ENCODE results near the gene PARP3.

The PARP3 gene

DNA sequence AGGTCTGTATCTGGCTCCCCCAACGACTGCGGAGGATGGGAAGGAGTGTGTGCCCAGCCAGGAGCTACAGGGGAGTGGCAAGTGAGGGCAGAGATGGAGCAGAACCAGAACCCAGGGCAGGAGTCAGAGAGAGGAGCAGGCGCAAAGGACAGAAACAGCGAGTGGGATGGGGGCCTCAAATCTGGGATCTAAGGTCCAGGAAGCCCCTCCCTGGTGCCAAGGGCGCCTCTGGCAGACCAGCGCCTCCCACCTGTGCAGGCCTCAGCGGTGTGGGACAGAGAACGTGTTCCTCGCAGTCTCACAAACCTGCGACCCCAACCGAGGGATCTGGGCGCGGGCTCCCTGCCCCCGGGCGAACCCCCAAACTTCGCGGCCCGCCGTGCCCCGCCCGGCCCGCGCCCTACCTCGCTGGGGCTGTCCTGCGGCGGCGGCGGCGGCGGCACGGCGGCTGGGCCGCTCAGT lies 24.8 kb downstream of the PARP3 start:
- DNase-seq (ENCODE audit: low read depth): no peak

DNA sequence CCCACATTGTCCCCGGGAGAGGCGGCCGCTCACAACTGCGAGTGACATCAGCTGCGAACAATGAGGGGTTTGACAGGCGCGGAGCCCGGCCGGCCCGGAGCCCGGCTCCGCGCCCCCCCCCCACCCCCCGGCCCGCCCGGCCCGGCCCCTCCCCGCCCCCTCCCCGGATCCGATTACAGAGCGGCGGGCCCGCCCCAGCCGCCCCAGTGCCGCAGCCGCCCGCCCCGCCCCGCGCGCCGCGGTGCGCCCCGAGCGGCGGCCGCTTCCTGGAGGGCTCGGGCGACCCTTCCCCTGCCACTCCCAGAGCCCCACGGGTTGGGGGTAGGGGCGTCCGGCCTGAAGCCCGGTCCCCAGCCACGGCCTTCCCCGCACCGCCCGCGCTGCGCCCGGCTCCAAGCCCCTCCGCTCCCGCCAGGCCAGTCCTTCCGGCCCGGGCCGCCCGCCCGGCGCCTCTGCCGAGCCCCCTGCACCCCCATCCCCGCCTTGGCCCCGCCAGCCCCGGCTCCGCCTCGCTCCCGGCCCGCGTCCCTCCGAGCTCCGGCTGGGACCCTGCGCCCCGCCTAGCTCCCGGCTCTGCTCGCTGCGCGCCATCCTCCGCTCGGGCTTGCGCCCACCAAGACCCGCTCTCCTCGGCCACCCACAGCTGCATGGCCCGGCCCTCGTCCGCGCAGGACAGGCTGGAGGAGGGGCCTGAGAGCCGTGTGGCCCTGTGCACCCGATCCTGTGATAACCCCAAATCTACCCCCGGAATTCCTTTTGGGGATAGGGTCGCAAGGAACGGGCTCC lies 25.4 kb downstream of the PARP3 start, which contains the start of gene PCBP4:
Gene PCBP4, minus strand, starts transcription at position 71 of the 786 bp plus-strand sequence. CDS start 6,214 bp downstream, outside the sequence.
- DNase-seq (ENCODE audit: low read depth): peak; percentile 30

DNA sequence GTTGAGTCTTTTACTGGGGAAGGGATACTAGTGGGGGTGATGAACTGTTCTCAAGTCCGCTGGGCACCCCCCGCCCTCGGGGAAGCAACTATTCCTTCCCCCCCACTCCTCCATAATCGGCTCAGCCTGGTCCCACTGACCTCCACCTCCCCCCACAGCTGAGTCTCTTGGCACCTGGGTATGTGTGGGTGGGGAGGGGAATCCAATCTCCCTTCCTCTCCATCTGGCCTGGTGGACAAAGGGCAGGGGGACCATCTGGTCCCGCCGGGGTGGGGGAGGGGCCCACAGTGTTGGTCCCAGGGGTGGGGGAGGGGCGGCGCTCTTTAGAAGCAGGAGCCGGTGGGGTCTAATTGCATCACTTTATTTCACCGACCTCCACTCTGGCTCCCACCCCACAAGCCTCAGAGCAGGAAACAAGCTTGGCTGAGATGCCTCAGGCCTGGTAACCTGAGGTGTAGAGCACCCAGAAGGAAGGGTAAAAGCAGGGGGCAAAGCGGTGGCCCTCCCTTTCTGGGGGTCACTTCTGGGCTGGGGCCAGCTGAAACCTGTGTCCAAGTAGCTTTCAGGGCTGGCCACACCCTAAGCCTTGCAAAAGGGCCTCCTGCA lies 26.1 kb downstream of the PARP3 start:
- no peak for DNase-seq (ENCODE audit: low read depth)

DNA sequence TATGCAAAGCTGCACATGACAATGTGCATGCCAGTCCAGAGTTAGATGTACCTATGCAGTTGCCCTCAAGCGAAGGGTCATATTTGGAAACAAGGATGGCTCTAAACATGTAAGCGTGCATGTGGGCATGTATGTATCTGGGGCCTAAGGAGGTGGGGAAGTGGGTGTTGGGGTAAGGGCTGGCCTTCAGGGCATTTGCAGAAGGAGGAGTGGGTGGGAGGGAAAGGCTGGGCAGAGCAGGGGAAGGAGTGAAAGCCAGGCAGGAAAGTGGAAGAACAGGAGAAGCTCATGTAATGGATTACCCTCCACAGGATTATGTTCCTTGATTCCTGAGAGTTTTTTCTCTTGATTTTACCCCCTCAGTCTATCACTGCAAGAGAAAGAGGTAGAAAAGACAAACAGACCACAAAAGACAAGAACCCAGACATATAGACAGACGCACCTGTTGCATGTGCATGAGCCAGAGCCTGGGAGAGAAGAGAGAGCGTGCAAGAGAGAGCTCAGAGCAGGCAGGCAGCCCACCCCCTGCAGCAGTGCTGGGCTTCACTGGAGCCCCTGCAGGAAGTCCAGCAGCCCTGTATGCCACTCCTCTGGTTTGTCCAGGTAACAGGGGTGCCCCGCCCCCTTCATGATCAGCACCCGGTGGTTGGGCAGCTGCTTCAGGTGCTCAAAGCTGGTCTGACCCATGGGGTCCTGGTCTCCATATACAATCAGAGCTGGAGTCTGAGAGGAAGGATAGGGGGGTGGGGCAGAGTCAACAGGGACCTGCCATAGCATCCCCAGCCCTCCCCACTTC lies 26.9 kb downstream of the PARP3 start:
- no peak for DNase-seq (ENCODE audit: low read depth)

DNA sequence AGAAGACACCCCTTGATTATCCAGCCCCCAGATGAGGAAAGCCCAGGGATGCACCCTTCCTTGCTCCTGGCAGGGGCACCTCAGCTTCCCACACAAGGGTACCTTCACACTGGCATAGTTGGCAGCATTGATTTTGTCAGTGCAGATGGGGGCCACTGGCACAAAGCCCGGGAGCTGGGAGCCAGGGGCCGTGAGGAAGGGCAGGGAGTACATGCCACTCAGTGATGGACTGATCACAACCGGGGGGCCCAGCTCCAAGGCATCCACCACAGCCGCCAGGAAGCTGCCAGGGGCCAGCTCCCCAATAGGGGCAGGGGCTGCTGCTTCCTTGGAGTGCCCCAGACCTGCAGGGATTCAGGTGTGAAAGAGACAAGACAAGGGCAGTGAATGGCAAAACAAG lies 27.7 kb downstream of the PARP3 start:
- no peak for DNase-seq (ENCODE audit: low read depth)

DNA sequence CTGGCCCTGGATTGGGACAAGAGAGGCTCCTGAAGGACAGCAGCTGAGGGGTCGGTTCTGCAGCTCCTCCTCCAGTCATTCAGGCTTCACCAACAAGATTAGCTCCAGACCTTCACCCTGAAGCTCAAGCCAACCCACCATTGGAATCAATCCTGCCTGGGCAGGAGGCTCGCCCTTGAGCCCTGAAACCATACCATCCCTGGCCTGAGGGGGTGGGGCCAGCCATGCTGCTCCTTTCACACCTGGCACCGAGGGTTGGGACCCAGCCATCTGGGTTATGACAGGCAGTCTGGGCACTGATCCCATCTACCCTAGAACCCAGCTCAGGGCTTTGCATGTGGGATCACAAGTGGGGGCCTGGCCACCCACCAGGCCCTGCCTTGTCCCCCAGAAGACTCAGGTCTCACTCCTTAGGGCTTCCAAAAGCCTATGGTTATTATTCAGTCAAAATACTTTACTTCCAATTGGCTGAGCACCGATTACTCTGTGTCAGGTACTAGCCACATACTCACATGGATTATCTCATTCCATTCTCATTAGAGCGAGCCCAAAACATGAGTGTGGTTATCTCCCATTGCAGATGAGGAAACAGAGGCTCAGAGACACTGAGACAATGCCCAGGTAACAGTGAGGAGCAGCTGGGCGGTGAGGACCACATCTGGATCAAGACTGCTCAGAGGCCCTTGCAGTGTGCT lies 28.6 kb downstream of the PARP3 start:
- DNase-seq (ENCODE audit: low read depth): no peak

DNA sequence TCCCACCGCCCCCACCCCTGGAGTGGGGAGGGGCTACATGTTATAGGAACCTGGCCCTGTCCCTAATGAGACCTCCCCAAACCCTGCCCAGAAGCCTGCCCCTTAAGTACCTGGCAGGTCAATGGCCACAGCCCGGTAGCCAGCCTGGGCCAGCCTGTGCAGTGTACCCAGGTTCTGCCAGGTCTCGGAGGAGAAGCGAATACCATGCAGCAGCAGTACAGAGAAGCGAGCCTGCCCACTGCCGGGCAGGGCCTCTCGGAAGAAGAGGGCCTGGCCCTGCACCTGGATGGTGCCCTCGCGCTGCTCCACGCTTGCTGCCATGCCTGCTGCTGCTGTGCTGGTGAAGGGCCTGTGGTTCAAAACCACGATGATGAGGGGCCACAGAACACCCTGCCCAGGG lies 29.2 kb downstream of the PARP3 start:
- no peak for DNase-seq (ENCODE audit: low read depth)

DNA sequence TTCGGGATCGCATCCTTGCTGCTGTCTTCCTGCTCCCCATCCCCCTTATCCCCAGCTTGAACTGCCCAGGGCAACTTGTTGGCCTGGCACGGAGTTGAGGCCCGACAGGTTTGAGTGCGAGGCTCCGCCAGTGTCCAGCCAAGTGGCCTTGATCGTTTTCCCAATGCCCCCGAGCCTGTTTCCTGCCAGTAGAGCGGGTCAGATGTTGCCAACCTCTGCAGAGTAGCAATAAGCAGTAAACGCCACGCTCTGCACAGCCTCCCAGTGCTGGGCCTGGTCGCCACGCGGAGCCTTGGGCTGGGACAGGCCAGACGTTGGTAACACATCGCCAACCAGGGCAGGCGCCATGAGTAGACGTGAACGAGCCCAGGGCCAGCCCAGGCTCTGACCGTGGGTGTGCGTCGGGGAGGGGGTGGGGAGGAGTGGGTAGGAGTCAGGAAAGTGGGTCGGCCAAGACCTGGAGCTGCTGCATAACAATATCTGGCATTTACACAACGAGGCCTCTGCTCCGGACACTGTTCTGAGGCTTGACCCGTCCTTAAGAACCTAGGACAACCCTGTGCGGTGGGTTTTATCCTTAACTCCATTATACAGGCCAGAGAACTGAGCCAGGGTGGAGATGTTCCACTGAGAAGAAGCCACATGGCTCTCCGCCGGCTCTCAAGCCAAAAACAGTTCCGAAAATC lies 32.3 kb downstream of the PARP3 start:
- DNase-seq (ENCODE audit: low read depth): no peak

DNA sequence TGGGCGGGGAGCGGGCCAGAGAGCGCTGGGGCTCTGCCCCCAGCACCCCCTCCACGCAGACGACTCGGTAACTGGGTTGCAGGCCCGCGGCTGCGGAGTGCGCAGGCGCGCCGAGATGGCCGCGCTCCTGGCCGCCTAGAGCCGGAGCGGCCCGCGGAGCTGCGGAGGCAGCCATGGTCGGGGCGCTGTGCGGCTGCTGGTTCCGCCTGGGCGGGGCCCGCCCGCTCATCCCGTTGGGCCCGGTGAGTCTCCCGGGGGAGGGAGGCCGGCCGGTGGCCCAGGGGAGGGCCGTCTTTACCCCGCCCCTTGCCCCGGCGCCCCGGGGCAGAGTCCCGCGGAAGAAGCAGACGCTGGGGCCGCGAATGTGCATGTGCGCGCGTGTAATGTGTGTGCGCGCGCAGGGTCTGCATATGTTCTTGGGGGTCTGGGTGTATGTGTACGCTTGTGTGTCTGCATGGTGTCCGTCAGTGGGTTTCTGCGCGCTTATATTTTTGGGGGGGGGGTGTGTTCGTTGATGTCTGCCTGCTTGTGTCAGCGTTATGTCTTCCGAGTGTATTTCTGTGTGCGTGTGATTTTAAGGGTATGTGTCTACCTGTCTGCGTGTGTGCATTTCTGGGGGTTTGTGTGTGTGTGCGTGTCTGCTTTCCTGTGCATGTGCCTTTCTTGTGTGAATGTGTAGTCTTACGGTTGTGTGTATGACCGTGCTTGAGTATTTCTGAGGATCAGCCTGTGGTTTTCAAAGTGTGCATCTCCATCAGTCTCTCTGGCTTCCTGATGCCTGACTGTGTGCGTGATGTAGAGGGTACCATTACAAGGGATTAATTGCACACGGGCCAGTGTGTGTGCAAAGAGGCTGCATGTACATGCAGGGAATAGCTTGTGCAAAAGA lies 33.0 kb downstream of the PARP3 start, which contains the start of gene ABHD14A:
Gene ABHD14A, plus strand, starts transcription at position 102 of the 889 bp plus-strand sequence. Its CDS starts 72 bp downstream, at position 174.
- peak; percentile 74 for DNase-seq (ENCODE audit: low read depth)

DNA sequence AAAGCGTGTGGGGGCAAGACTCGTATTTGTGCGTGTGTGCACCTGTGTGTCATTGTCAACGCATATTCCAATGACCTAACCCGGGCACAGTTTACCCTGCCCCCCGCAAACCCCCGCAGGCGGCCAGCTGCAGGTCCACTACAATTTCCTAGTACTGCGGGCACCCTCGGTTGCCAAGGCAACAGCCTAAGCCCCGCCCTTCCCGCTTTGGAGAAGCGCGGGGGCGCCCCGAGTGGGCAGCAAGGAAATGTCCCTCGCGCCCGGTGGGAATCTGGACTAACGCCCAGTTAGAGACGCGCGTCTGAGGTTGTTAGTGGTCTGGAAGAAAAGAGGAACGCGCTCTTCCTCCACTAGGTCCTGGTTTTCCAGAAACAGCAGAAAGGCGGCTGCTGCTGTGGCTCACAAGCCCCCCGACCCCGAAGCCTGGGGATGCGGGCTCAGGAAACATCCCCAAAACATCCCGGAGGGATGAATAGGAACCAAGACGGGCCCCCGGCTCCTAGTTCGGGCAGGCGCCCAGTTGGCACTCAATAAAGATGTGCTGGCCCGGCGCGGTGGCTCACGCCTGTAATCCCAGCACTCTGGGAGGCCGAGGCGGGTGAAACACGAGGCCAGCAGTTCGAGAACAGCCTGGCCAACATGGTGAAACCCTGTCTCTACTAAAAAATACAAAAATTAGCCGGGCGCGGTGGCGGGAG lies 33.8 kb downstream of the PARP3 start:
- no peak for DNase-seq (ENCODE audit: low read depth)

DNA sequence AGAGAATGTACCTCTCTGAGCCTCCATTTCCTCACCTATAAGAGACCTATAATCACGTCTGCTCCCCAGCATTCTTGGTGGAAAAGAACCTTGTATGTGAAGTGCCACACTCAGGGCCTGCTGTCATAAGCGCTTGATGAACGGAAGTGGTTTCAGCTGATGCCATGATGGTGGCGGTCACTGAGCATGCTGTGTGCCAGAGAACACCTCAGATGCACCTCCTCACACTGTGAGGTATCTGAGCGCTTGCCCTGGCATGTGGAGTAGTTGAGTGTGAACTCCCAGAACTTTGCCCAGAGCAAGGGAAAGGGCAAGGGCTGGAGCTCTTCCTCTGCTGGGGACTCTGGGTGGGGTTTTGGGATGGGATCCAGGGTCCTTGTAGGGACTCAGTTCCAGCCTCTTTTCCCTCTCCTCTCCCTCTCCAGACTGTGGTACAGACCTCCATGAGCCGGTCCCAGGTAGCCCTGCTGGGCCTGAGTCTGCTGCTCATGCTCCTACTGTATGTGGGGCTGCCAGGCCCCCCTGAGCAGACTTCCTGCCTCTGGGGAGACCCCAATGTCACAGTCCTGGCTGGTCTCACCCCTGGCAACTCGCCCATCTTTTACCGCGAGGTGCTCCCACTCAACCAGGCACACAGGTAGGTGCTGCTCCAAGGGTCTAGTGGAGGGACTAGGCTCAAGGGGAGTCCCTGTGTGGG lies 35.4 kb downstream of the PARP3 start:
- no peak for DNase-seq (ENCODE audit: low read depth)

DNA sequence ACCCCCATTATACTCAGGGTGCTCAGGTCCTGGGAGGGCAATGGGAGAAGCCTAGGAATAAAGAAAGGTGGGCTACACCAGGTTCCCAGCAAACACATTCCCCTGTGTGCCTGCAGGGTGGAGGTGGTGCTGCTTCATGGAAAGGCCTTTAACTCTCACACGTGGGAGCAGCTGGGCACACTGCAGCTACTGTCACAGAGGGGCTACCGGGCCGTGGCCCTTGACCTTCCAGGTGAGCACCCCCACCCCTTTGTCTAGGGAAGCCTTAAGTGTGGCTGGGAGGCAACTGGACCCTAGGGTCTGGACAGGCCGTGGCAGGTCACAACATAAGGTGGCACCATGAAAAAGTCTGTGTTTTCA lies 36.0 kb downstream of the PARP3 start:
- DNase-seq (ENCODE audit: low read depth): no peak

DNA sequence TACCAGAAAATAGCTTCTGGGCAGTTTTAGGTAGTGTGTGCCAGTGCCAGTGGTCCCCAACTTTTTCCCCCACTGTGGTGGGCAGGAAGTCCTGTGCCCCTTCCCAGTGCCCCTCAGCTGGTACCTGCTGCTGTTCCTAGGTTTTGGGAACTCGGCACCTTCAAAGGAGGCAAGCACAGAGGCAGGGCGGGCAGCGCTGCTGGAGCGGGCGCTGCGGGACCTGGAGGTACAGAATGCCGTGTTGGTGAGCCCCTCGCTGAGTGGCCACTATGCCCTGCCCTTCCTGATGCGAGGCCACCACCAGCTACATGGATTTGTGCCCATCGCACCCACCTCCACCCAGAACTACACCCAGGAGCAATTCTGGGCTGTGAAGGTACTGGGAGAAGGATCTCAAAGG lies 38.1 kb downstream of the PARP3 start:
- DNase-seq (ENCODE audit: low read depth): no peak

DNA sequence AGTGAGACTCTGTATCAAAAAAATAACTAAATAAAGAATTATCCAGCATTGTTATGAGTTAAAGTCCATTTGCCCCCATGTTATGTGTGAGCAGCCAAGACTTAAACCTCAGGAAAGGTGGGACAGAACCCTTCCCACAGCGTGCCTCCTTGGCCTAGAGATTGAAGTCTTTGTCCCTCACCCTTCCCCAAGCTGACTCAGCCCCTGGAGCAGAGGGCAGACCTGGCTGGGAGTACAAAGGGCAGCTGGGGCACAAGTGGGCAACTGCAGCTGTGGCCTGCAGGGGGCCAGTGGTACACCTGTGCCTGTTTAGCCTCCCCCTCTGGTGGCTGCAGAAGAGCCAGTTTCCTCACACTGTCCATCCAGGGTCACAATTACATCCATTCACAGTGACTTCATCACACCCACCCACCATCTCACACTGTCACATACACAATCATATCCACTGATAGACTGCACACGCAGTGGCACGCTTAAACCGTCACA lies 40.2 kb downstream of the PARP3 start:
- no peak for DNase-seq (ENCODE audit: low read depth)

DNA sequence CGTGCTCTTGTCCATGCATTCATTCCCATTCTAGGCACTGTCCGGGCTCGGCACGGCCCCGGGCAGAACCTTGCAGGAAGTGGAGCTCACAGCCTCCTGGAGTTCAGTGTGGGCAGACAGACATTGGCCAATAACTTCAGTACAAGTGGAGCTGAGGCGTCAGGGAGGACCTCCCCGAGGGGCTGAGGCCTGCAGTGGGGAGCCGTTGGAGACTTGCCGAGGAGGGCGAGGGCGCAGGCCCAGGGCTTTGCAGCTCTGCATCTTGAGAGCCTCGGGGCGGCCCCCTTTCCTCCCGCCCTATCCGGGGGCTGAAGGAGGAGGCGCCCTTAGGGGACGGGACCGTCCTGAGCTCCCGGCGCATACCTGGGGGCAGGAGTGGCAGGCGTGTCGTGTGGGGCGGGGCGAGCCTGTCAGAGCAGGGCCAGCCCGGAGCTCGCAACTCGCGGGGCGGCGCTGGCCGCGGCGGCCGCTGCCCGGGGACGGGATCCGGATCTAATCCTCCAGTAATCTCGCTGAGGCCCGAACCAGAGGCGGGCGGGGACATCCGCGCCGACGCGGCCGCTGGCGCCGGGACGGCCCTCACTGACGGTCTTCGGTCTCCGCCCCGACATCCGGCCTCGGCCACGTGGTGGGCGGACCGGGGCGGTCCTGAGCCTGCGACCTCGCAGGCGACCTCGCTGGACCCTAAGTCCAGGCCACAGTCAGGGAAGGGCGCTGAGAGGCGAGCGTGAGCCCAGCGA lies 40.8 kb downstream of the PARP3 start, which contains the start of gene ACY1:
Gene ACY1, plus strand, starts transcription at position 698 of the 740 bp plus-strand sequence. CDS start 530 bp downstream, outside the sequence.
- DNase-seq (ENCODE audit: low read depth): peak; percentile 73

DNA sequence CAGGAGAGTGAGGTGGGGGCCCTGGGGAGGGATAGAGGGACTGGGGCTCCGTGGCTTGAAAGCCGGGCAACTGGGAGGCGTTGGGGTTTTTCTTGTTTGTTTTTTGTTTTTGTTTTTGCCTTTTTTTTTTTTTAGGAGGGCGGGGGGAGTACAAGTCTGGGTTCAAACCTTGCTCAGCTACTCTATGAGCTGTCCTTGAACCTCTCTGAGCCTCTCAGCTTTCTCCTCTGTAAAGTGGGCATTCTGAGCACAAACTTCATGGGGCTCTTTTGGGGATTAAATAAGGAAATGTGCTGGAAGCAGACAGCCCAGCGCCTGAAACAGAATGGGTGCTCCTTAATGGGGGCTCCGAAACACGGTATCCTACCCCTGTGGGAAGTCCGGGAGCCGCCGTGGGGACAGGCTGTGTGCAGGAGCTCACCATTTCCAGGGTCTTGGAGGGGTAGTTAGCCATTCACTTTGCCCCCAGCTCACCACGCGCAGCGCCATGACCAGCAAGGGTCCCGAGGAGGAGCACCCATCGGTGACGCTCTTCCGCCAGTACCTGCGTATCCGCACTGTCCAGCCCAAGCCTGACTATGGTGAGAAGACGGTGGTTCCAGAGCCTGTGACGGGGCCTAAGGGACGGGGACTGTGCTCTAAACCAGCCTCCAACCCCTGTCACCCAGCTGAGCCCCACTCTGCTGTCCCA lies 41.6 kb downstream of the PARP3 start:
- DNase-seq (ENCODE audit: low read depth): no peak

DNA sequence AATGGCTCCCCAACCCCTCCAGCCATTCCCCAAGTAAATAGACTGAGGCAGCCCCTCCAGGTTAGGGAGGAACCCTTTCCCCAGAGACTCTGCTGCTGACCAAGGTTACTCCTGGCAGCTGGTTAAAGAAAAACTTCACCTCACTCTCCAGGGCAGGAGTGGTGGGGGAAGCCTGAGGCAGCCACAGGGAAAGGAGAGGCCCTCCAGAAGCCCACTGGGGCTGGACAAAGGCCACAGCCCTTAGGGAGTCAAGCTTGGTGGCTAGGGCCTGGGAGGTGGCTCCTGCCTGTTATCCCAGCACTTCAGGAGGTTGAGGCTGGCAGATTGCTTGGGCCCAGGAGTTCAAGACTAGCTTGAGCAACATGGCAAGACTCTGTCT lies 42.1 kb downstream of the PARP3 start:
- no peak for DNase-seq (ENCODE audit: low read depth)

DNA sequence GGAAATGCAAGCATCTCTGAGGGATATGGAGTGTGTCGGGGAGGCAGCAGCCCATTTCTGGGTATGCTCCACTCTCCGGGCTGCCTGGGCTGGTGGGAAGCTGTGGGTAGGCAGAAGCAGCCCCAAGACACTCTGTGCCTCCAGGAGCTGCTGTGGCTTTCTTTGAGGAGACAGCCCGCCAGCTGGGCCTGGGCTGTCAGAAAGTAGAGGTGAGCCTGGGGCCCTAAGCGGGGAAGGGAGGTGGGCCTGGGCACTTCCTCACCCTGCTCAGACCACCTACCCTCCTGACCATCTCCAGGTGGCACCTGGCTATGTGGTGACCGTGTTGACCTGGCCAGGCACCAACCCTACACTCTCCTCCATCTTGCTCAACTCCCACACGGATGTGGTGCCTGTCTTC lies 42.9 kb downstream of the PARP3 start:
- DNase-seq (ENCODE audit: low read depth): no peak
